ENCODE results near the gene LIFR.

LIFR gene

DNA sequence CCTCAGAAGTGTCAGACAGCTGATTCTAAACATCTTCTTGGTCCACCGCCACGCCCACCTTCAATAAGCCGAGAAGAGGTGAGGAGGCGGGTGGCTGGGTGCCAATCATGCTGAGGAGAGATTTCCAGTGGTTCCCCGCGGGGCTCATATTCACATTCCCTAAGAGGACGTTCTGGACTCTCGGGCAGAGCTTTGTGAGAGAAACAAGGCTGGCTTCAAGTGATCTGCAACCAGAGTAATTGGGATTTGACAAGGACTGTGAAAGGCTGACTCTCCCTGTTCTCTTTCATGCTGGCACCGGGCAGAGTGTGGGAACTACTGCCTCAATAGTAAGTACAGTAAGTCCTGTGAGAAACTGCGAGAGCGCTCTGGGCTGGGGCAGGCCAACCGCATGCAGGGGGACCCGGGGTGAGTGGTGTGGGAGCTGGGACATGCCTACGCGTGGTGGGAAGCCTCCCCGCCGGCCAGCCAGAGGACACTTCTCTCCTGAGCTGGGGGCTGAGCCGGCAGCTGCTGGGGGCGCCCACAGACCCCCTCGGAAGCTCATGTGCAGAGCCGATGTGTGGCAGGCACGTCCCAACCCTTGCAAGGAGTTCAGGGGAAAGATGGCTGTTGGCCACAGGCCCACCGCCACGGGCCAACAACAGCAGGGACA lies 110.9 kb downstream of the LIFR start:
- no peaks in the 10 kb centered on the region for H3K27me3 ChIP-seq (ENCODE audit: control insufficient read depth, insufficient read depth, low read length)
- peak overlapping the region; percentile 95 for H3K4me2 ChIP-seq (ENCODE audit: low read length)
- H3K4me3 ChIP-seq (ENCODE audit: low read length) = peak overlapping the region; percentile 86
- H3K4me1 ChIP-seq (ENCODE audit: control insufficient read depth, insufficient read depth, low read length) = peaks cover 15% of the 10 kb centered on the region
- H3K9me3 ChIP-seq (replicated peaks; ENCODE audit: low read length) = no peaks in the 10 kb centered on the region
- peaks cover 16% of the 10 kb centered on the region for H3K36me3 ChIP-seq (ENCODE audit: insufficient read depth, low read length)
- H3K9ac ChIP-seq (ENCODE audit: low read depth, low read length) = peak overlapping the region; percentile 94

DNA sequence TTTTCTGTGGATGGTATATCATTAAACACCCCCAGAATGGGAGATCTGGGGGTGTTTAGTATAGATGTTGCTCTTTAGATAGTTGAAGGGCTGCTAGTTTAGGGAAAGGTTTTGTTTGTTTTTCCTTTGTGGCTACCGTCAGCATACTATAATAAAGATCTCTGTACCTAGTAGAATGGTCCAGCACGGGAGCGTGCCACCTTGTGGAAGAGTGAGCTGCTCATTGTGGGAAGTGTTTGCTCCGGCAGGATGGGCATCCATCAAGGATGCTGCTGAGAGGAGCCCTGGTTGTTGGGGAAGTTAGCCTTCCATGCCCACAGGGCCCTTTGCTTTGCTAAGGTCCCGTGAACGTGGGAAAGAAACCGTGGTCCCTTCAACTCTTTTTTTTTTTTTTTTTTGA lies 113.1 kb downstream of the LIFR start:
- no peak overlapping the region for H3K4me3 ChIP-seq (ENCODE audit: low read length)
- no peaks in the 10 kb centered on the region for H3K27me3 ChIP-seq (ENCODE audit: control insufficient read depth, insufficient read depth, low read length)
- H3K4me2 ChIP-seq (ENCODE audit: low read length) = no peak overlapping the region

DNA sequence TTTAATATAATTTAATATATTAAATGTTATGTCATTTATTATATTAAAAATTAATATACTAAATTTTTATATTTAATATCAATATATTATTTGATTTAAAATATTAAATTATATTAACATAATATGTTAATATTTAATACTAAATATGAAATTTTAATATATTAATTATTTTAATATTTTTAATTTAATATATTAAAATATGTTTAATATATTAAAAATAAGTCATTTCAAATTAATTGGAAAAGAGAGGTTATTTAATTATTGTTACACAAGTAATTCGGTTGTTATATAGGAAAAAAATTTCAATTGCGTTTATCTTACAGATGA lies 114.2 kb downstream of the LIFR start:
- Histone ChIP-seq H3K36me3 (ENCODE audit: insufficient read depth, low read length) (no peaks in the 10 kb centered on the region), H3K27me3 (ENCODE audit: control insufficient read depth, insufficient read depth, low read length) (no peaks in the 10 kb centered on the region), H3K9me3 (replicated peaks; ENCODE audit: low read length) (no peaks in the 10 kb centered on the region), H3K9ac (ENCODE audit: low read depth, low read length) (no peak overlapping the region), H3K4me3 (ENCODE audit: low read length) (no peak overlapping the region), H3K4me2 (ENCODE audit: low read length) (no peak overlapping the region), H3K4me1 (ENCODE audit: control insufficient read depth, insufficient read depth, low read length) (peaks cover 14% of the 10 kb centered on the region)

More for the DNA sequence above, 113.1 kb downstream of the LIFR start:
- peaks cover 15% of the 10 kb centered on the region for H3K4me1 ChIP-seq (ENCODE audit: control insufficient read depth, insufficient read depth, low read length)
- no peak overlapping the region for H3K9ac ChIP-seq (ENCODE audit: low read depth, low read length)
- no peaks in the 10 kb centered on the region for H3K9me3 ChIP-seq (replicated peaks; ENCODE audit: low read length)
- no peaks in the 10 kb centered on the region for H3K36me3 ChIP-seq (ENCODE audit: insufficient read depth, low read length)

DNA sequence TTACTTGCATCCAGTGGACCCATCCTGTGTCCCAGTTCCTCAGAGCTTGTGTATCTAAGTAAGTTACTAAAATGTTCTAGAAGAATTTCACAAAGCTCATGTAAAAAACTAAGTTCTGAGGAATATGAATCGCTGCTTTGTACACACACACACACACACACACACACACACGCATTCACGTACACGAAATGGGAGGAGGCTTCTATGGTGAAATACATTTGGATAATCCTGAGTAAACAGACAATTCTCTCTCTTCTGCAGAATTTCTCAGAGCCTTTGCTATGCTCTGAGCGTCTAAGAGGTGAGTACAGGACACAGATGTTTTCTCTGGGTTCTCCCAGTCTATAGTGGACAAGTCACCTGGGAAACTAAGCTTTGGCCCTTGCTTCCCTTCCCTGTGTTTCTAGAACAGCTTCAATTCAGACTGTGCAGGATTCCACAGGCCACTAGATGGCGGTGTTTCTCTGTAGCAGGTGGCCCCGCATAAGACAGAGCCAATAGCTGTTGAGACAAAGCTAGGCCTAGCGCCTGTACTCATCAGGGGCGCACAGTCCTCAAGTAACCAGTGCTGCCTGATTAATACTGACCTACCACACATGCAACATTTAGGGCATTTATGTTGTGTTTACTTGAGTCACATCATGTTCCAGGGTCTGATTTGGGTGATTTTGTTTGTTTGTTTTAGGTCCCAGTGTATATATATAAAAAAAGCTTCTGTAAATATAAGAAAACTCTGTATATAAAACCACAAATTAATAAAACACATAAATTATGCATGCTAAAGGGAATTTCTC lies 114.8 kb downstream of the LIFR start:
- no peaks in the 10 kb centered on the region for H3K36me3 ChIP-seq (ENCODE audit: insufficient read depth, low read length)
- H3K4me1 ChIP-seq (ENCODE audit: control insufficient read depth, insufficient read depth, low read length) = peaks cover 9% of the 10 kb centered on the region
- H3K27me3 ChIP-seq (ENCODE audit: control insufficient read depth, insufficient read depth, low read length) = no peaks in the 10 kb centered on the region
- H3K4me2 ChIP-seq (ENCODE audit: low read length) = no peak overlapping the region
- H3K9me3 ChIP-seq (replicated peaks; ENCODE audit: low read length) = no peaks in the 10 kb centered on the region
- H3K4me3 ChIP-seq (ENCODE audit: low read length) = no peak overlapping the region
- no peak overlapping the region for H3K9ac ChIP-seq (ENCODE audit: low read depth, low read length)

- peaks cover 12% of the 10 kb centered on the region for H3K4me1 ChIP-seq (ENCODE audit: control insufficient read depth, insufficient read depth, low read length)
- no peaks in the 10 kb centered on the region for H3K9me3 ChIP-seq (replicated peaks; ENCODE audit: low read length)
- H3K9ac ChIP-seq (ENCODE audit: low read depth, low read length) = no peak overlapping the region
- no peaks in the 10 kb centered on the region for H3K36me3 ChIP-seq (ENCODE audit: insufficient read depth, low read length)
- no peak overlapping the region for H3K4me3 ChIP-seq (ENCODE audit: low read length)
- H3K4me2 ChIP-seq (ENCODE audit: low read length) = no peak overlapping the region
- H3K27me3 ChIP-seq (ENCODE audit: control insufficient read depth, insufficient read depth, low read length) = no peaks in the 10 kb centered on the region
These were observed 117.7 kb downstream of the LIFR start for GRCh38 chr5:38438757-38439156.

DNA sequence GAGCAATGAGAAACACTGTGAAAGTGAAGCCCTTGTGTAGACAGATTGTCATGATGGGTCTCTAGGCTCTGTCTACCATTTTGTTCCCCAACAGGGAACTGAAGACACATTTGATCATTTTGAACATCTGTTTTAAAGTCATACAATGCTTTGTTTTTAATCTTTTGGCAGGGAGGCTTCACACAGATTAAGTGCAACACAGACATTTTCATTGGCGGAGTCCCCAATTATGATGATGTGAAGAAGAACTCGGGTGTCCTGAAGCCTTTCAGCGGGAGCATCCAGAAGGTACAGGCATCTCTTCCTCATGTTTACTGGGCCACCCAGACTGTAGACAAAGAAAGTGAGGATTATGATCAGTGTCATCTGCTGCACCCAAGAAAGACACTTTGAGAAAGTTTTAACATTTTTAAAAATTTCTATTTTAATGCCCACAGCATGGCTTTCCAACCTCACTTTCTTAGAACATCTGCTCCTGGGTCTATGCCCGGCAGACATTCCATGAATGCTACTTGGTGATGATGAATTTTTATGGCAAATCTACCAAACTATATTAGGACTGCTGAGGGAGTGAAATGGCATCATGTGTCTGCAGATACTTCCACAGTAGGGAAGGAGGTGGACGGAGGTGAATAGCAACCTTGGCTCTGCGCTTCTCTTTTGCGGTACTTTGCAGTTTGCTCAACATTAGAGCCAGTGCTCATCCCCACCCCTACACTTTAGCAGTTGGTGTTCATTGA lies 121.3 kb downstream of the LIFR start:
- H3K4me1 ChIP-seq (ENCODE audit: control insufficient read depth, insufficient read depth, low read length) = peaks cover 15% of the 10 kb centered on the region
- H3K27me3 ChIP-seq (ENCODE audit: control insufficient read depth, insufficient read depth, low read length) = no peaks in the 10 kb centered on the region

GRCh38 chr5:38433160-38433861 lies 123.1 kb downstream of the LIFR start:
- Histone ChIP-seq H3K36me3 (ENCODE audit: insufficient read depth, low read length) (no peaks in the 10 kb centered on the region), H3K4me1 (ENCODE audit: control insufficient read depth, insufficient read depth, low read length) (peaks cover 15% of the 10 kb centered on the region), H3K9ac (ENCODE audit: low read depth, low read length) (no peak overlapping the region), H3K4me2 (ENCODE audit: low read length) (no peak overlapping the region), H3K27me3 (ENCODE audit: control insufficient read depth, insufficient read depth, low read length) (no peaks in the 10 kb centered on the region), H3K9me3 (replicated peaks; ENCODE audit: low read length) (no peaks in the 10 kb centered on the region), H3K4me3 (ENCODE audit: low read length) (no peak overlapping the region)

More for the DNA sequence above, 121.3 kb downstream of the LIFR start:
- no peak overlapping the region for H3K4me2 ChIP-seq (ENCODE audit: low read length)
- H3K4me3 ChIP-seq (ENCODE audit: low read length) = no peak overlapping the region
- no peak overlapping the region for H3K9ac ChIP-seq (ENCODE audit: low read depth, low read length)
- no peaks in the 10 kb centered on the region for H3K36me3 ChIP-seq (ENCODE audit: insufficient read depth, low read length)
- no peaks in the 10 kb centered on the region for H3K9me3 ChIP-seq (replicated peaks; ENCODE audit: low read length)

GRCh38 chr5:38431242-38431853 lies 125.1 kb downstream of the LIFR start:
- Histone ChIP-seq H3K27me3 (ENCODE audit: control insufficient read depth, insufficient read depth, low read length) (no peaks in the 10 kb centered on the region), H3K9ac (ENCODE audit: low read depth, low read length) (no peak overlapping the region), H3K4me3 (ENCODE audit: low read length) (no peak overlapping the region), H3K36me3 (ENCODE audit: insufficient read depth, low read length) (no peaks in the 10 kb centered on the region), H3K4me1 (ENCODE audit: control insufficient read depth, insufficient read depth, low read length) (peaks cover 25% of the 10 kb centered on the region), H3K9me3 (replicated peaks; ENCODE audit: low read length) (no peaks in the 10 kb centered on the region), H3K4me2 (ENCODE audit: low read length) (no peak overlapping the region)

DNA sequence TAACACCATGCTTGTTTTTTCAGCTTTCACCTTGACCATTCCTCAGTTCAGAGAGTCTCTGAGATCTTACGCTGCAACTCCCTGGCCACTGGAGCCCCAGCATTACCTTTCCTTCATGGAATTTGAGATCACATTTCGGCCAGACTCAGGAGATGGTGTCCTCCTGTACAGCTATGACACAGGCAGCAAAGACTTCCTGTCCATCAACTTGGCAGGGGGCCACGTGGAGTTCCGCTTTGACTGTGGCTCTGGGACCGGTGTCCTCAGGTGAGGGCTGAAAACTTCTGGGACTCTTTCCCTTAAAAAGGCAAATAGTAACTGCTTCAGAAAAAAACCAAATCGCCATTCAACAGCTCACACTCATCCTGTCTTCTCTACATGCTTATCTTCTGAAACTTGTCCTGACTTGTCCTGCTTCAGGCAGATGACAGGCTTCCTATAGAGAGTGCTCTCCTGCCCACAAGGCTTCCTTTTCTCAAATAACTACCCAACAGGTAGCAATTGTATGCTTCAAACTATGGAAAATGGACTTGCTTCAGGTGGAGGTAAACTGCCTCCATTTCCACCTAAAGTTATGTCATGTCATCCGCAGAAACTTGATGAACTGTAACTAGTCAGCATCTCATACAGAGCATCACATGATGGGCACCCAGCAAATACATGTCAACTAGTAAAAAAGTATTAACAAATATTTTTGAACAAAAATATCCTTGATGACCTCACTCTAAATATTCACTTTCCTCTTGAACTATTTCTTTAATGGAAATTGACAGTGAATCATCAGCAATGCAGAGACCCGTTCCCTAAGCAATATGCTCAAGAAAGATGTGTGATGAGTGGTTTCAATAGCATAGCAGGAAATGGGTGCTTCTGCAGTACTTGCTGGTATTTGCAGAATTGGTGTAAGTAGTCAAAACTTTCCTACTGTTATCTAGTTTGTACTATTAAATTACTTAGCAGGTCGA lies 129.2 kb downstream of the LIFR start:
- Histone ChIP-seq H3K9me3 (replicated peaks; ENCODE audit: low read length) (no peaks in the 10 kb centered on the region), H3K36me3 (ENCODE audit: insufficient read depth, low read length) (no peaks in the 10 kb centered on the region), H3K4me3 (ENCODE audit: low read length) (no peak overlapping the region), H3K4me2 (ENCODE audit: low read length) (no peak overlapping the region), H3K9ac (ENCODE audit: low read depth, low read length) (no peak overlapping the region), H3K27me3 (ENCODE audit: control insufficient read depth, insufficient read depth, low read length) (peaks cover 4% of the 10 kb centered on the region), H3K4me1 (ENCODE audit: control insufficient read depth, insufficient read depth, low read length) (peaks cover 19% of the 10 kb centered on the region)

- H3K4me3 ChIP-seq (ENCODE audit: low read length) = no peak overlapping the region
- H3K9ac ChIP-seq (ENCODE audit: low read depth, low read length) = no peak overlapping the region
- peaks cover 19% of the 10 kb centered on the region for H3K4me1 ChIP-seq (ENCODE audit: control insufficient read depth, insufficient read depth, low read length)
- peaks cover 4% of the 10 kb centered on the region for H3K27me3 ChIP-seq (ENCODE audit: control insufficient read depth, insufficient read depth, low read length)
- no peaks in the 10 kb centered on the region for H3K36me3 ChIP-seq (ENCODE audit: insufficient read depth, low read length)
- no peak overlapping the region for H3K4me2 ChIP-seq (ENCODE audit: low read length)
- H3K9me3 ChIP-seq (replicated peaks; ENCODE audit: low read length) = no peaks in the 10 kb centered on the region
These were observed 130.0 kb downstream of the LIFR start for GRCh38 chr5:38426490-38426889.

All from skeletal muscle satellite cell (primary cell).